Hematopoietic multipotent progenitor cell treated with erythropoietin and hydrocortisone succinate and interleukin-3 and kit ligand, for 4 days (in vitro differentiated cells): ENCODE results near the gene PHF11.
A peak's percentile ranks its signal among the peaks of the same experiment; 100 is the strongest.
"Not testable (repeated sequence)": the region's sequence is repeated elsewhere in the genome, so short reads cannot be mapped to it uniquely, and the experiment has no call there.

ENCODE experiments used
- DNase-seq: peaks from one replicate; pipeline ENCODE4 v3.0.0-alpha.2; 2015

PHF11 gene

GRCh38 chr13:49495783-49496762, at the start of gene PHF11:
TSS of gene PHF11 (plus strand) at chr13:49495953. CDS start at chr13:49496002, 49 bp downstream.
- DNase-seq, result peak; percentile 92

GRCh38 chr13:49446473-49446872, 49.3 kb upstream of the PHF11 start:
- DNase-seq, result no peak

GRCh38 chr13:49448753-49449152, 47.0 kb upstream of the PHF11 start:
- DNase-seq, result no peak

GRCh38 chr13:49450105-49450819, 45.5 kb upstream of the PHF11 start:
- peak; percentile 54 for DNase-seq

- no peak for DNase-seq
Observed at GRCh38 chr13:49452725-49453457, 42.9 kb upstream of the PHF11 start.

- no peak for DNase-seq
Observed at GRCh38 chr13:49453465-49453864, 42.3 kb upstream of the PHF11 start.

GRCh38 chr13:49454388-49455006, 41.3 kb upstream of the PHF11 start:
- DNase-seq, result no peak

- DNase-seq, result no peak
Observed at GRCh38 chr13:49455007-49455398, 40.8 kb upstream of the PHF11 start.

- no peak for DNase-seq
Observed at GRCh38 chr13:49456156-49456555, 39.6 kb upstream of the PHF11 start.

- DNase-seq, result no peak
Observed at GRCh38 chr13:49457221-49457620, 38.5 kb upstream of the PHF11 start.

- no peak for DNase-seq
Observed at GRCh38 chr13:49459580-49459979, 36.2 kb upstream of the PHF11 start.

- DNase-seq, result no peak
Observed at GRCh38 chr13:49464085-49464484, 31.7 kb upstream of the PHF11 start.

GRCh38 chr13:49464621-49465325, 31.0 kb upstream of the PHF11 start:
- DNase-seq, result no peak

GRCh38 chr13:49466292-49466838, 29.4 kb upstream of the PHF11 start:
- no peak for DNase-seq

- no peak for DNase-seq
Observed at GRCh38 chr13:49472186-49472585, 23.6 kb upstream of the PHF11 start.

- no peak for DNase-seq
Observed at GRCh38 chr13:49476529-49476928, 19.2 kb upstream of the PHF11 start.

- DNase-seq, result no peak
Observed at GRCh38 chr13:49481788-49482187, 14.0 kb upstream of the PHF11 start.

GRCh38 chr13:49488563-49488962, 7.2 kb upstream of the PHF11 start:
- no peak for DNase-seq

- DNase-seq, result peak; percentile 38
Observed at GRCh38 chr13:49494645-49495044, 1.1 kb upstream of the PHF11 start.

GRCh38 chr13:49496837-49497236, 1.1 kb downstream of the PHF11 start:
- not testable (repeated sequence) for DNase-seq

- no peak for DNase-seq
Observed at GRCh38 chr13:49497272-49497671, 1.5 kb downstream of the PHF11 start.

GRCh38 chr13:49498206-49498605, 2.5 kb downstream of the PHF11 start:
- no peak for DNase-seq
